B cell (primary cell): ENCODE results near the gene NBEAL2. TPM values are rescaled to one million over a fixed set of nuclear protein-coding genes. Genes with fewer than 3 reads are reported as not detected.
A peak's percentile ranks its signal among the peaks of the same experiment; 100 is the strongest.

Source experiments
- ATAC-seq: fragments of 200-7000 bp; cut with Tn5 transposase; one replicate; pipeline ENCODE4 v1.10.0; 2021; ENCODE audit warnings: low read depth, mild to moderate bottlenecking, moderate number of reproducible peaks, moderate library complexity
- CTCF ChIA-PET: fragments of 350-600 bp; sonication (Branson Sonifier 250); formaldehyde crosslinking; loops from one replicate; lab custom pipeline; 2021; ENCODE audit warnings: antibody characterized with exemption, inconsistent platforms; lab: Charles Lee
- POLR2A ChIA-PET: fragments of 350-600 bp; sonication (Branson Sonifier 250); formaldehyde crosslinking; loops from one replicate; lab custom pipeline; 2021; ENCODE audit warnings: antibody characterized with exemption; lab: Charles Lee
- DNase-seq: peaks from one replicate; pipeline ENCODE4 v3.0.0; 2013
- H2AFZ ChIP-seq: 2 replicates; pipeline ENCODE4 v1.6.1; 2012; ENCODE audit warnings: mild to moderate bottlenecking, low read depth, low read length; ENCODE audit not compliant: insufficient read depth, poor library complexity, severe bottlenecking
- H3K27ac ChIP-seq, 2 donors: 1 replicate in 1 of 2; 2 replicates in 1 of 2; pipeline ENCODE4 v1.5.1; 2012 to 2013; ENCODE audit warnings: low read length in 2 of 2, mild to moderate bottlenecking in 2 of 2, moderate library complexity in 1 of 2
- H3K27me3 ChIP-seq, 4 experiments: fragments of 200-600 bp in 1 of 4; sonication (generic) in 1 of 4; replicated peaks in 1 of 4; 1 replicate in 2 of 4; 2 replicates in 2 of 4; pipeline versions ENCODE4 v1.6.1 to v1.7.0; 2013 to 2016; ENCODE audit warnings: low read length in 3 of 4, mild to moderate bottlenecking in 2 of 4, mixed read lengths in 1 of 4, moderate library complexity in 1 of 4; ENCODE audit not compliant: insufficient read depth in 4 of 4, control insufficient read depth in 3 of 4; ENCODE audit errors: control extremely low read depth in 1 of 4
- H3K36me3 ChIP-seq, 2 experiments: replicated peaks in 1 of 2; 1 replicate in 1 of 2; 2 replicates in 1 of 2; pipeline versions ENCODE4 v1.6.1 to v1.7.1; 2013; ENCODE audit warnings: low read length in 1 of 2; ENCODE audit not compliant: insufficient read depth in 2 of 2, control insufficient read depth in 1 of 2; ENCODE audit errors: control extremely low read depth in 1 of 2, extremely low read depth in 1 of 2
- H3K4me1 ChIP-seq, 2 donors: fragments of 200-600 bp in 1 of 2; sonication (generic) in 1 of 2; 1 replicate in 1 of 2; 2 replicates in 1 of 2; pipeline versions ENCODE4 v1.5.1 to v1.6.1; 2013 to 2017; ENCODE audit warnings: low read length in 2 of 2; ENCODE audit not compliant: control insufficient read depth in 2 of 2, insufficient read depth in 2 of 2
- H3K4me2 ChIP-seq: replicated peaks from 2 replicates; pipeline ENCODE3; 2012; ENCODE audit warnings: mild to moderate bottlenecking, low read depth, low read length; ENCODE audit not compliant: poor library complexity, severe bottlenecking
- H3K4me3 ChIP-seq, 5 experiments: fragments of 200-600 bp in 1 of 5; sonication (generic) in 1 of 5; 1 replicate in 3 of 5; 2 replicates in 2 of 5; pipeline versions ENCODE4 v1.5.1 to v1.7.0; 2011 to 2016; ENCODE audit warnings: low read length in 4 of 5, mild to moderate bottlenecking in 4 of 5, low read depth in 2 of 5, control low read depth in 1 of 5, moderate library complexity in 1 of 5; ENCODE audit not compliant: insufficient read depth in 1 of 5; ENCODE audit errors: control extremely low read depth in 1 of 5, extremely low read depth in 1 of 5
- H3K79me2 ChIP-seq: fragments of 200-600 bp; sonication (generic); one replicate; pipeline ENCODE4 v1.6.0; 2016; ENCODE audit warnings: low read length; ENCODE audit not compliant: control insufficient read depth, insufficient read depth
- H3K9ac ChIP-seq: fragments of 200-600 bp; sonication (generic); 2 replicates; pipeline ENCODE4 v1.6.1; 2017; ENCODE audit warnings: mild to moderate bottlenecking, low read length, moderate library complexity
- H3K9me3 ChIP-seq, 3 donors: one replicate each; pipeline versions ENCODE4 v1.6.1 to v1.7.1; 2013; ENCODE audit warnings: low read length in 2 of 3; ENCODE audit not compliant: control insufficient read depth in 2 of 3, insufficient read depth in 1 of 3; ENCODE audit errors: control extremely low read depth in 1 of 3
- H4K20me1 ChIP-seq: 2 replicates; pipeline ENCODE4 v1.6.0; 2012; ENCODE audit warnings: mild to moderate bottlenecking, low read length; ENCODE audit not compliant: insufficient read depth, control insufficient read depth, poor library complexity, severe bottlenecking
- H3K27ac Mint-ChIP-seq: one replicate; pipeline ENCODE4 v1.8.0; 2021; ENCODE audit warnings: mixed read lengths
- H3K27me3 Mint-ChIP-seq: one replicate; pipeline ENCODE4 v1.8.0; 2021; ENCODE audit warnings: mixed read lengths
- H3K4me1 Mint-ChIP-seq: one replicate; pipeline ENCODE4 v1.8.0; 2021; ENCODE audit warnings: mixed read lengths
- H3K4me3 Mint-ChIP-seq: one replicate; pipeline ENCODE4 v1.8.0; 2021; ENCODE audit warnings: mixed read lengths
- H3K9me3 Mint-ChIP-seq: one replicate; pipeline ENCODE4 v1.8.0; 2022; ENCODE audit warnings: mixed read lengths; ENCODE audit not compliant: insufficient read depth
- EZH2 ChIP-seq: IDR thresholded peaks from 2 replicates; pipeline ENCODE4 v1.6.1; 2012; ENCODE audit warnings: borderline replicate concordance, low read depth, mild to moderate bottlenecking, moderate library complexity, low read length; ENCODE audit not compliant: insufficient read depth, poor library complexity, severe bottlenecking
- WGBS: methylation state at CpG from one replicate; pipeline ENCODE4 v1.1.5; 2013; ENCODE audit warnings: missing lambda C conversion rate; ENCODE audit not compliant: insufficient coverage; 5-methylcytosine and 5-hydroxymethylcytosine counted together
- intact Hi-C: fragments of 100-400 bp; cut with micrococcal nuclease; formaldehyde crosslinking; loops from one replicate; pipeline ENCODE4 v1.10.0; 2022
- polyA plus RNA-seq: library from polyadenylated mRNA; depleted of rRNA; stranded (reverse); fragments of >200 nt; gene quantifications from 2 replicates; pipeline ENCODE4 v1.2.3, GENCODE V29; 2012
- total RNA-seq, 2 donors: library from RNA; stranded (reverse); fragments of 120-200 nt in 1 of 2; gene quantifications; 1 replicate in 1 of 2; 2 replicates in 1 of 2; pipeline versions ENCODE4 v1.2.3 to v1.2.4, GENCODE V29; 2013 to 2022
- TF ChIP-seq, protein P1 (sequence below): fragments of 200-600 bp; IDR thresholded peaks from one replicate; pipeline ENCODE4 v1.8.0; 2022; ENCODE audit warnings: antibody characterized with exemption, mild to moderate bottlenecking

The NBEAL2 gene
- total and polyA plus RNA-seq, 2 donors (not counting 1 experiment from before 2014, with no cell fraction given) = 63.8 to 155 TPM

DNA sequence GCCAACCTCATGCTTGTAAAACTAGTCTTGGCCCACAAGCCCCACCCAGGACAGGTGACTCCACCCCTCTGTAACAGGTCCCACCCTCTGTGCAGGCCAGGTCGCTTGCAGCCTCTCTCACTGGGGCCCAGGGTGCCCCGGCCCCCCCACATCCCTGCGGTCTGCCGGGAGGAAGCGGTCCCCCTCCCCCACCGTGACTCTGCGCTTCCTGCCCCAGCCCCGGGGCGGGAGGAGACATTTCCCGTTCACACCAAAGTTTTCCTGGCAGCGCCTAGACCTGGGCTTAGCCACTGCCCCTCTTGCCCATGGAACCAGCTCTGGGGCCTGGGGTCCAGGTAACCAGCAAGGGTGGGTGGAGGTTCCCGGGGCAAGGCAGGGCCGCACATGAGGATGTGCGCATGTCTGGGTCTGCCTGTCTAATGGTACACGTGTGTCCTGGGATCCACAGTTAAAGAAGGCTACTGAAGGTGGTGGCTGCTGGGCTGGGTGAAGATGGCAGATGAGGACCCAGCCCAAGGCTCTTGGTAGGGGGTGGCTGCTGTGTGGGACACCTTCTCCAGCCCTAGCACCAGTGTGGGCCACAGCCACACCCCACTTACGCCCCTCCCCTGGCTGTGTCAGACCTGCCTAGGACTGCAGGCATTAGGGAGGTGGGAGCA is 8.4 kb downstream of the NBEAL2 start:
- Histone ChIP-seq H3K79me2 (peaks cover 31% of the 10 kb centered on the region), H3K27ac (peak overlapping the region; percentile 36 to 64), H3K27me3 (no peaks in the 10 kb centered on the region), H3K4me1 (peaks cover 50 to 59% of the 10 kb centered on the region in 2 donors), H3K36me3 (peaks cover 0 to 4% of the 10 kb centered on the region in 2 experiments), H3K4me3 (peak overlapping the region in 4 of 5 experiments; percentile 21 to 41 (median 29)), H3K4me2 (peak overlapping the region; percentile 83), H4K20me1 (peaks cover 42% of the 10 kb centered on the region), H3K9ac (peak overlapping the region; percentile 51), H3K9me3 (no peaks in the 10 kb centered on the region), H2AFZ (peak overlapping the region; percentile 50)
- Mint-ChIP-seq H3K4me1 (peaks cover 71% of the 10 kb centered on the region), H3K27ac (peak overlapping the region; percentile 90), H3K27me3 (no peaks in the 10 kb centered on the region), H3K9me3 (no peaks in the 10 kb centered on the region), H3K4me3 (peak overlapping the region; percentile 70)
- peak; percentile 86 for DNase-seq
- intact Hi-C loops = loop anchor here (1.0 kb wide), 1 partner anchor 9 kb away; the partner anchor contains the start of gene NBEAL2
- ATAC-seq = peak; percentile 89
- under 1% methylated on average over 11 of the region's 16 CpGs for WGBS
- ChIA-PET CTCF (interaction anchor here (0.8 to 1.3 kb wide), 3 partner anchors 46 to 65 kb away, joined by 3 read pairs; no protein-coding TSS in a partner anchor), POLR2A (interaction anchor here (0.5 to 1.0 kb wide), 8 partner anchors 8 to 394 kb away, joined by 3 to 10 read pairs (median 4); partner anchors contain the start of genes CCDC12 and NBEAL2)
- TF ChIP-seq, protein P1, sequence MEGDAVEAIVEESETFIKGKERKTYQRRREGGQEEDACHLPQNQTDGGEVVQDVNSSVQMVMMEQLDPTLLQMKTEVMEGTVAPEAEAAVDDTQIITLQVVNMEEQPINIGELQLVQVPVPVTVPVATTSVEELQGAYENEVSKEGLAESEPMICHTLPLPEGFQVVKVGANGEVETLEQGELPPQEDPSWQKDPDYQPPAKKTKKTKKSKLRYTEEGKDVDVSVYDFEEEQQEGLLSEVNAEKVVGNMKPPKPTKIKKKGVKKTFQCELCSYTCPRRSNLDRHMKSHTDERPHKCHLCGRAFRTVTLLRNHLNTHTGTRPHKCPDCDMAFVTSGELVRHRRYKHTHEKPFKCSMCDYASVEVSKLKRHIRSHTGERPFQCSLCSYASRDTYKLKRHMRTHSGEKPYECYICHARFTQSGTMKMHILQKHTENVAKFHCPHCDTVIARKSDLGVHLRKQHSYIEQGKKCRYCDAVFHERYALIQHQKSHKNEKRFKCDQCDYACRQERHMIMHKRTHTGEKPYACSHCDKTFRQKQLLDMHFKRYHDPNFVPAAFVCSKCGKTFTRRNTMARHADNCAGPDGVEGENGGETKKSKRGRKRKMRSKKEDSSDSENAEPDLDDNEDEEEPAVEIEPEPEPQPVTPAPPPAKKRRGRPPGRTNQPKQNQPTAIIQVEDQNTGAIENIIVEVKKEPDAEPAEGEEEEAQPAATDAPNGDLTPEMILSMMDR = no peak
- no peak for TF ChIP-seq EZH2

DNA sequence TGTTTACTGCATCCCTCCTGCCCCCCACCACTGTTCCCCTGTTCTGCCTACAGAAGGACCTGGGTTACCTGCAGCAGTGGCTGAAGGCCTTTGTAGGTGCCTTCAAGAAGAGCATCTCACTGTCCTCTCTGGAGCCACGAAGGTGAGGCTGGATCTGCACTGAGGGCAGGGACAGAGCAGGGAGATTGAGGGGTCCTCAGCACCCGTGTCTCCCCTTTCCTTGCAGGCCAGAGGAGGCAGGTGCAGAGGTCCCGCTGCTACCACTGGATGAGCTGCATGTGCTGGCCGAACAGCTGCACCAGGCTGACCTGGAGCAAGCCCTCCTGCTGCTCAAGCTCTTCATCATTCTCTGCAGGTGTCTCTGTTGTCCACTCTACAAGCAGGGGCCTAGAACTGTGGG is 9.2 kb downstream of the NBEAL2 start:
- Histone ChIP-seq H3K4me2 (peak overlapping the region; percentile 83), H3K36me3 (peaks cover 0 to 4% of the 10 kb centered on the region in 2 experiments), H3K9ac (no peak overlapping the region), H3K79me2 (peaks cover 28% of the 10 kb centered on the region), H3K27ac (peak overlapping the region in 1 of 2 donors; percentile 1), H3K9me3 (no peaks in the 10 kb centered on the region), H3K4me1 (peaks cover 50 to 59% of the 10 kb centered on the region in 2 donors), H3K4me3 (peak overlapping the region in 1 of 5 experiments; percentile 26), H4K20me1 (peaks cover 42% of the 10 kb centered on the region), H3K27me3 (no peaks in the 10 kb centered on the region), H2AFZ (no peak overlapping the region)
- TF ChIP-seq, protein P1 = no peak
- no peak for TF ChIP-seq EZH2
- peaks cover 69% of the 10 kb centered on the region for H3K4me1 Mint-ChIP-seq
- ATAC-seq (no peak), DNase-seq (no peak)
- CTCF ChIA-PET = interaction anchor here (12.1 kb wide), 1 partner anchor 60 kb away, joined by 146 read pairs; no protein-coding TSS in a partner anchor
- WGBS = 88% methylated on average over 3 of the region's 4 CpGs
- no peaks in the 10 kb centered on the region for H3K27me3 Mint-ChIP-seq
- H3K27ac Mint-ChIP-seq = peak overlapping the region; percentile 72
- POLR2A ChIA-PET = interaction anchor here (0.6 kb wide), 1 partner anchor 14 kb away, joined by 3 read pairs; no protein-coding TSS in a partner anchor
- intact Hi-C loops = no loop called here
- no peaks in the 10 kb centered on the region for H3K9me3 Mint-ChIP-seq
- H3K4me3 Mint-ChIP-seq = peak overlapping the region; percentile 7
